GM19438 (cell line): ENCODE data around the gene CD59.
"Not testable (repeated sequence)": the region's sequence is repeated elsewhere in the genome, so short reads cannot be mapped to it uniquely, and the experiment has no call there.

Source experiments
- ATAC-seq: cut with Tn5 transposase; IDR thresholded peaks from one replicate; pipeline ENCODE4 v1.9.1; 2021; ENCODE audit warnings: low read depth; ENCODE audit not compliant: unreplicated experiment

CD59 gene

GRCh38 chr11:33696931-33697638 is 39.1 kb downstream of the CD59 start:
- no peak for ATAC-seq

DNA sequence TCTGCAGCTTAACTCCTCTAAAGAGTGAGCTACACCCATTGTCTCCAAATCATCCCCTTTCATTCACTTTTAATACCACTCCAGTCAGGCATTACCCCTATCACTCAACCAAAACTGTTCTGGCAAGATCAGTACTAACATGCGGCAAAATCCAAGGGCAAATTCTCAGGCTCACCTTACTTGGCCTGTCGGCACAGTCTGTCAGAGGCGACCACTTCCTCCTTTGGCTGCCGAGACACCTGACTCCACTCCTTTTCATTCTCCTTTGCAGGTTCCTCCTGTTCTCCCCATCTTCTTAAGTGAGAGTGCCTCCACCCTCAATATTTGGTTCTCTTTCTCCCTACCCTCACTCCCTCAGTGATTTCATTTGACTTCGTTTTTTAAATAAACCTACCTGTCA is 39.8 kb downstream of the CD59 start:
- ATAC-seq, result no peak

- no peak for ATAC-seq
Measured at GRCh38 chr11:33695051-33695566, 41.1 kb downstream of the CD59 start.

DNA sequence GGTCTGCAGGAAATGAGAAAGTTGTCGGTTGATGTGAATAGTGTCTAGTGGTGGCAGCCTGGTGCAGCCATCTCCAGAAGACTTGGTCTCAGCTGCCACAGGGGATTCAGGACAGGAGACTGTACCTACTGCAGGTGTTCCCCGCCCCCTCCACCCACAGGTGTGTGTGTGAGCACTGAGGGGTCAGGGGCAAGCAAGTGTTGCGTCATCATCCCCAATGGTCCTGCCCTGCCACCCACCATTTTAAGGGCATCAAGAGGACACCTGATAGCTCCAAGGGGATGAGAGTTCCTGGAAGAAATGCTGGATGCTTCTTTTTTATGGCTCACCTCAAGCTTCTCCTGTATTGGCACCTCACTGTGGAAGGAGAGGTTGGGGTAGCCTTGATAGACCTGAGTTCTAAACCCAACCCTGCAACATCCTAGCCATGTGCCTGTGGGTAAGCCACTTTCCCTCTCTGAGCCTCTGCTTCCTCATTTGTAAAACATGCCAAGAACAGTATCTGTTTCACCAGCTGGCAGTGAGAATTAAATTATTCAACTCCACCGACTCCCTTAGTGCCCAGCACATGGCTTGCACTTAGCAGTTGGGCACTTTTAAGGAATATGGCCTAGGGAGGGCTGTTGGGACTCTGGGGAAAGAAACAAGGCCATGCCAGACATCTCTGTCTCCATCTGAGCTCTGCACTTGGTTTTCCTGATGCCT is 41.7 kb downstream of the CD59 start:
- ATAC-seq, result no peak

GRCh38 chr11:33692541-33692940 is 43.7 kb downstream of the CD59 start:
- no peak for ATAC-seq

- no peak for ATAC-seq
Measured at GRCh38 chr11:33692013-33692504, 44.2 kb downstream of the CD59 start.

DNA sequence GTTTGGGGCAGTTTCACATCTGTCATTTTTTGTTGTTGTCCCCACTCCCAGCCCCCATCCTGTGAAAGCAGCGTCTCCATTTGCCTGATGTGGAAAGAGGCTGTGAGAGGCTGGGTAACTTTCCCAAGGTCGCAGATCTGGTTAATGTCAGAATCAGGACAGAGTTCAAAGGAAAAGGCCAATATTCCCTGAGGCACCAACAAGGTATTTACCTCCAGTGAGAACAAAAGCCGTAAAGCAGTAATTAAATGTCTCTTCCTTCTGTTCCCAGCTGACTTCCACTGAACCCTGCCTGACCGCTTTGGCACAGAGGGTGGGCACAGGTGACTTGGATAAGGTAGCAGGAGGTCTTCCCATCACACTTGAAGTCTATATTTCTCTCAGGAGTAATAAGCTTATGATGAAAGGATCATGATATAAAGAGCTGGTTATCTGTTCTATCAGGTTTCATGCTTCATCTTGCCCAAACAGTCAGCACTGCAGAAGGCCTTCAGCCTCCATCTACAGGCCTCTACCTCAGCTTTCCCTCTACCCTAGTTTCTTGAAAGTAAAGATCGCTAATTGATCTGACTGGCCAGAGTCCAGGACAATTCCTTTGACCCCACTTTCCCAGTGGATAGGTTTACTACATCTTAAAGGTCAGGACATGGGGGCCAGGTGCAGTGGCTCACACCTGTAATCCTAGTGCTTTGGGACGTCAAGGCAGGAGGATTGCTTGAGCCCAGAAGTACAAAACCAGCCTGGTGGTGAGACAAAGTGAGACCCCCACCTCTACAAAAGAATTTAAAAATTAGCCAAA is 45.0 kb downstream of the CD59 start:
- ATAC-seq, result no peak

- ATAC-seq, result no peak
Measured at GRCh38 chr11:33690290-33691065, 45.7 kb downstream of the CD59 start.

DNA sequence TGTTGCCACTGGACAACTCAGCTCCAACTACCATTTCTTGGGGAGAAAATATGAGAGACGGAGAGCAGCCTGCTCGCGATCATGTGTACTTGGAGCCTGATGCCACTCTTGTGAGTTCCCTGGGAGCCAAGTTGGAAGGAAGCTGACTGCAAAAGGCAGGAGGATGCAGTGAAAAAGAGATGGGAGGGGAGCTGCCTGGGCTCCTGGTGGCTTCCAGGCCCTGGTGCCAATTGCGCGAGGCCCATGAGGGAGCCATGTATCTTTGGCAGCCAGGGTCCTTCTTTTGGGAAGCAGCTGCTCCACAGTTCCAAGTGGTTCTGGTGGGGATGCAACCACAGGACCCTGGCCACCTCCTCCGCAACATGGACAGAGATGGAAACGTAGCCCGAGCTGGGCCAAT is 46.7 kb downstream of the CD59 start:
- no peak for ATAC-seq

- ATAC-seq, result no peak
Measured at GRCh38 chr11:33689085-33689484, 47.1 kb downstream of the CD59 start.

GRCh38 chr11:33687733-33688479 is 48.3 kb downstream of the CD59 start:
- ATAC-seq, result no peak

- no peak for ATAC-seq
Measured at GRCh38 chr11:33685082-33685481, 51.1 kb downstream of the CD59 start.

DNA sequence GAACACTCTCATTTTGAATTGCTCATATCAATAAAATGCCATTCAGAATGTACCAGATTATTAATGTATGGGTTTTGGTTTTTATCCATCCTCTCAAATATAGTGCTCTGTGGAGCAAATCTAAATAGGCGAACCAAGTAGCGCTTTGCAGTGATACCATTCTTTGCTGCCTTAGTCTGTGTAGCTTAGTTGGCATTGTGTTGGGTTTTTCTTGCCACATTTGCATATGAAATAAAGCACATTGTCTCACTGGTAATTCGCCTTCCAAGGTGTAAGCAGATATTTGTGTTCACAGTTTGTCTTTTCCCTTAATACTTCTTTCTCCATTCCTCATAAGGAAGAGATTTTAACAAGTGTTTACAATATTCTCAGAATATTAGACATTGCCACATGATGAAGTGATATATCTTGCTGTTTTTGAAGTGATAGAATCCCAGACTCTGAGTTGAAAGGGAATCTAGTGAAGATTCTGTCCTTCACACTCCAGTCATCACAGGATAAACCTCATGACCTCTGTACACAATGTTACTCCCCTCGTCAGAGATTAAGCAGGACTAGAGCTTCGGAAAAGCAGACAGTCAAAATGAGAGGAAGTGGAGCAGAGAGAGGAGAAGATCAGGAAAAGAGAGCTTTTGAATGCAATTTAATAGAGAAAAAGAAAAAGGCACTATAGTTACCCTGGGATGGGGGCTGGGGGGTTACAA is 52.1 kb downstream of the CD59 start:
- no peak for ATAC-seq

- no peak for ATAC-seq
Measured at GRCh38 chr11:33682446-33682845, 53.8 kb downstream of the CD59 start.

GRCh38 chr11:33682019-33682418 is 54.2 kb downstream of the CD59 start:
- ATAC-seq, result no peak

- ATAC-seq, result not testable (repeated sequence)
Measured at GRCh38 chr11:33678616-33679015, 57.6 kb downstream of the CD59 start.

GRCh38 chr11:33674035-33674814 is 62.0 kb downstream of the CD59 start:
- no peak for ATAC-seq

GRCh38 chr11:33672273-33672672 is 64.0 kb downstream of the CD59 start:
- no peak for ATAC-seq
